Hepatocyte (in vitro differentiated cells): Measurements from ENCODE around the gene PTPRN2. TPM values are rescaled to one million over a fixed set of nuclear protein-coding genes. Genes with fewer than 3 reads are reported as not detected.

Experiments
- DNase-seq: peaks from one replicate; pipeline ENCODE4 v3.0.0-alpha.2; 2016; ENCODE audit warnings: low spot score
- H2AFZ ChIP-seq: fragments of 200-600 bp; sonication (generic); 2 replicates; pipeline ENCODE4 v1.6.0; 2016; ENCODE audit warnings: antibody characterized with exemption, mild to moderate bottlenecking
- H3K27ac ChIP-seq: fragments of 200-600 bp; sonication (generic); 2 replicates; pipeline ENCODE4 v1.5.1; 2016; ENCODE audit warnings: mild to moderate bottlenecking
- H3K27me3 ChIP-seq: fragments of 200-600 bp; sonication (generic); 2 replicates; pipeline ENCODE4 v1.6.1; 2016
- H3K36me3 ChIP-seq: fragments of 200-600 bp; sonication (generic); replicated peaks from 2 replicates; pipeline ENCODE4 v1.5.1; 2016; ENCODE audit warnings: low read depth; ENCODE audit not compliant: insufficient read depth
- H3K4me1 ChIP-seq: fragments of 200-600 bp; sonication (generic); 2 replicates; pipeline ENCODE4 v1.5.1; 2016; ENCODE audit warnings: mild to moderate bottlenecking, moderate library complexity; ENCODE audit not compliant: insufficient read depth
- H3K4me2 ChIP-seq: fragments of 200-600 bp; sonication (generic); 2 replicates; pipeline ENCODE4 v1.6.0; 2016
- H3K4me3 ChIP-seq: fragments of 200-600 bp; sonication (generic); 2 replicates; pipeline ENCODE4 v1.5.1; 2016; ENCODE audit warnings: mild to moderate bottlenecking
- H3K79me2 ChIP-seq: fragments of 200-600 bp; sonication (generic); 2 replicates; pipeline ENCODE4 v1.6.0; 2017; ENCODE audit warnings: mild to moderate bottlenecking
- H3K9me2 ChIP-seq: fragments of 200-600 bp; sonication (generic); replicated peaks from 2 replicates; pipeline ENCODE4 v1.6.0; 2017; ENCODE audit warnings: mild to moderate bottlenecking; ENCODE audit not compliant: insufficient read depth
- H3K9me3 ChIP-seq: fragments of 200-600 bp; sonication (generic); 2 replicates; pipeline ENCODE4 v1.5.1; 2016; ENCODE audit warnings: low read depth, mild to moderate bottlenecking
- H4K20me1 ChIP-seq: fragments of 200-600 bp; sonication (generic); 2 replicates; pipeline ENCODE4 v1.6.0; 2016; ENCODE audit warnings: mild to moderate bottlenecking; ENCODE audit not compliant: insufficient read depth, poor library complexity, severe bottlenecking
- CTCF ChIP-seq: fragments of 200-600 bp; sonication (generic); IDR thresholded peaks from 2 replicates; pipeline ENCODE4 v1.5.1; 2016; ENCODE audit warnings: antibody characterized with exemption, mild to moderate bottlenecking; ENCODE audit not compliant: poor library complexity
- EZH2 ChIP-seq: fragments of 200-600 bp; sonication (generic); IDR thresholded peaks from 2 replicates; pipeline ENCODE4 v1.6.1; 2016; ENCODE audit warnings: antibody characterized with exemption, mild to moderate bottlenecking, borderline replicate concordance
- EZH2phosphoT487 ChIP-seq: fragments of 200-600 bp; sonication (generic); IDR thresholded peaks from one replicate; pipeline ENCODE4 v1.6.1; 2018; ENCODE audit warnings: antibody characterized with exemption, mild to moderate bottlenecking, low read depth, moderate library complexity; ENCODE audit not compliant: unreplicated experiment, severe bottlenecking
- WGBS: methylation state at CpG from one replicate; pipeline ENCODE4 v1.1.6; 2016; ENCODE audit warnings: low lambda C conversion rate; ENCODE audit errors: missing lambda C conversion rate; 5-methylcytosine and 5-hydroxymethylcytosine counted together
- polyA plus RNA-seq: library from polyadenylated mRNA; unstranded; fragments of >200 nt; fragmentation: Nextera tagmentation; extraction: Ambion mirVana; gene quantifications from 2 replicates; pipeline ENCODE4 v1.2.1, GENCODE V29; 2016
- total RNA-seq: library from RNA; depleted of rRNA; stranded (reverse); fragments of >200 nt; gene quantifications from 2 replicates; pipeline ENCODE4 v1.2.3, GENCODE V29; 2014

The PTPRN2 gene
- total and polyA plus RNA-seq, 2 experiments from 2014 or later = 2.1 to 3.3 TPM

- DNase-seq = no peak
- H3K79me2 ChIP-seq = no peaks in the 10 kb centered on the region
- 98% methylated on average over 33 of the region's 55 CpGs for WGBS
Measured at GRCh38 chr7:157809863-157810851, 777.5 kb downstream of the PTPRN2 start.

GRCh38 chr7:157809154-157809862, 778.3 kb downstream of the PTPRN2 start:
- no peak for TF ChIP-seq EZH2phosphoT487
- TF ChIP-seq EZH2 = no peak
- no peak for TF ChIP-seq CTCF
- Histone ChIP-seq H3K27me3 (no peaks in the 10 kb centered on the region), H4K20me1 (no peaks in the 10 kb centered on the region), H3K4me3 (no peak overlapping the region), H3K79me2 (no peaks in the 10 kb centered on the region), H3K9me2 (no peaks in the 10 kb centered on the region), H2AFZ (no peak overlapping the region), H3K4me1 (no peaks in the 10 kb centered on the region), H3K36me3 (no peaks in the 10 kb centered on the region), H3K4me2 (no peak overlapping the region), H3K9me3 (no peaks in the 10 kb centered on the region), H3K27ac (no peak overlapping the region)
- DNase-seq = no peak
- 96% methylated on average over 34 of the region's 35 CpGs for WGBS

More at GRCh38 chr7:157809863-157810851, 777.5 kb downstream of the PTPRN2 start:
- Histone ChIP-seq H2AFZ (no peak overlapping the region), H3K9me2 (no peaks in the 10 kb centered on the region), H3K27ac (no peak overlapping the region), H4K20me1 (no peaks in the 10 kb centered on the region), H3K27me3 (no peaks in the 10 kb centered on the region), H3K36me3 (no peaks in the 10 kb centered on the region), H3K4me1 (no peaks in the 10 kb centered on the region), H3K4me3 (no peak overlapping the region), H3K4me2 (no peak overlapping the region), H3K9me3 (no peaks in the 10 kb centered on the region)
- TF ChIP-seq CTCF (no peak), EZH2phosphoT487 (no peak), EZH2 (no peak)

GRCh38 chr7:157808042-157808441, 779.6 kb downstream of the PTPRN2 start:
- WGBS = 97% methylated on average over 9 of the region's 9 CpGs
- Histone ChIP-seq H3K27ac (no peak overlapping the region), H3K4me3 (no peak overlapping the region), H3K9me2 (no peaks in the 10 kb centered on the region), H3K79me2 (no peaks in the 10 kb centered on the region), H3K27me3 (no peaks in the 10 kb centered on the region), H3K36me3 (no peaks in the 10 kb centered on the region), H2AFZ (no peak overlapping the region), H3K9me3 (no peaks in the 10 kb centered on the region), H3K4me1 (no peaks in the 10 kb centered on the region), H4K20me1 (no peaks in the 10 kb centered on the region), H3K4me2 (no peak overlapping the region)
- no peak for DNase-seq
- no peak for TF ChIP-seq EZH2
- no peak for TF ChIP-seq CTCF
- no peak for TF ChIP-seq EZH2phosphoT487
